SK-N-SH (cell line): ENCODE measurements around the gene NUTF2. TPM values are rescaled to one million over a fixed set of nuclear protein-coding genes. Genes with fewer than 3 reads are reported as not detected.

Experiments used
- CTCF ChIA-PET: fragments of 300-600, 350-600 bp; formaldehyde crosslinking; extraction: SDS; loops from one replicate; lab custom pipeline; 2021; lab: Yijun Ruan, JAX
- POLR2A ChIA-PET: fragments of 350-600 bp; sonication (Branson Sonifier 250); formaldehyde crosslinking; extraction: SDS; loops from one replicate; lab custom pipeline; 2020; ENCODE audit warnings: antibody characterized with exemption, inconsistent platforms; lab: Yijun Ruan, JAX
- DNase-seq: peaks from one replicate; pipeline ENCODE4 v3.0.0; 2012
- H2AFZ ChIP-seq: fragments of 200-600 bp; sonication (generic); 2 replicates; pipeline ENCODE4 v1.8.1; 2016; ENCODE audit warnings: antibody characterized with exemption, mild to moderate bottlenecking, low read depth
- H3F3A ChIP-seq: fragments of 200-600 bp; sonication (generic); replicated peaks from 2 replicates; pipeline ENCODE3; 2016; ENCODE audit warnings: antibody characterized with exemption, mild to moderate bottlenecking; ENCODE audit not compliant: insufficient read depth
- H3K27ac ChIP-seq, 2 experiments: fragments of 200-500 bp in 1 of 2; fragments of 200-600 bp in 1 of 2; sonication (Bioruptor generic) in 1 of 2; sonication (generic), shearing (Covaris generic) in 1 of 2; 2 replicates each; pipeline versions ENCODE4 v1.5.1 to v1.6.1; 2014 to 2016; ENCODE audit warnings: low read depth in 2 of 2, inconsistent platforms in 1 of 2, low read length in 1 of 2, mild to moderate bottlenecking in 1 of 2, mixed read lengths in 1 of 2
- H3K27me3 ChIP-seq: fragments of 200-600 bp; sonication (generic), shearing (Covaris generic); 2 replicates; pipeline ENCODE4 v1.6.1; 2016; ENCODE audit warnings: mixed run types; ENCODE audit not compliant: insufficient read depth
- H3K36me3 ChIP-seq, 2 experiments: fragments of 200-500 bp in 1 of 2; fragments of 200-600 bp in 1 of 2; sonication (Bioruptor generic) in 1 of 2; sonication (generic) in 1 of 2; replicated peaks in 1 of 2; 2 replicates each; pipeline versions ENCODE3 to v1.5.1; 2014 to 2016; ENCODE audit warnings: low read length in 1 of 2, mild to moderate bottlenecking in 1 of 2; ENCODE audit not compliant: insufficient read depth in 2 of 2, control insufficient read depth in 1 of 2
- H3K4me1 ChIP-seq, 2 experiments: fragments of 200-500 bp in 1 of 2; fragments of 200-600 bp in 1 of 2; sonication (Bioruptor generic) in 1 of 2; sonication (generic), shearing (Covaris generic) in 1 of 2; 2 replicates each; pipeline versions ENCODE4 v1.5.1 to v1.6.1; 2014 to 2016; ENCODE audit warnings: low read depth in 1 of 2, low read length in 1 of 2, mixed run types in 1 of 2; ENCODE audit not compliant: insufficient read depth in 2 of 2, control insufficient read depth in 1 of 2
- H3K4me2 ChIP-seq: fragments of 200-600 bp; sonication (generic), shearing (Covaris generic); 2 replicates; pipeline ENCODE4 v1.6.1; 2017; ENCODE audit warnings: mixed run types
- H3K4me3 ChIP-seq, 2 experiments: fragments of 200-500 bp in 1 of 2; fragments of 200-600 bp in 1 of 2; sonication (Bioruptor generic) in 1 of 2; sonication (generic), shearing (Covaris generic) in 1 of 2; 2 replicates each; pipeline versions ENCODE4 v1.5.1 to v1.8.1; 2014 to 2016; ENCODE audit warnings: low read depth in 2 of 2, inconsistent platforms in 1 of 2, low read length in 1 of 2, mild to moderate bottlenecking in 1 of 2, mixed read lengths in 1 of 2, moderate library complexity in 1 of 2
- H3K79me2 ChIP-seq: fragments of 200-600 bp; sonication (generic); 2 replicates; pipeline ENCODE4 v1.8.1; 2017; ENCODE audit warnings: mild to moderate bottlenecking; ENCODE audit not compliant: insufficient read depth
- H3K9ac ChIP-seq: fragments of 200-600 bp; sonication (generic); 2 replicates; pipeline ENCODE4 v1.6.1; 2017; ENCODE audit warnings: mixed run types
- H3K9me2 ChIP-seq: fragments of 200-600 bp; sonication (generic); 2 replicates; pipeline ENCODE4 v1.6.1; 2017; ENCODE audit warnings: mixed run types
- H3K9me3 ChIP-seq: fragments of 200-600 bp; sonication (generic); 2 replicates; pipeline ENCODE4 v1.6.1; 2017; ENCODE audit warnings: mixed run types, mild to moderate bottlenecking, moderate library complexity
- H4K20me1 ChIP-seq: fragments of 200-600 bp; sonication (generic); 2 replicates; pipeline ENCODE4 v1.6.1; 2017; ENCODE audit warnings: mild to moderate bottlenecking, mixed run types; ENCODE audit not compliant: insufficient read depth
- FOXM1 ChIP-seq: IDR thresholded peaks from 2 replicates; pipeline ENCODE4 v1.4.0; 2012; ENCODE audit warnings: low read depth, mild to moderate bottlenecking
- JUND ChIP-seq: IDR thresholded peaks from 2 replicates; pipeline ENCODE4 v1.4.0; 2012
- MXI1 ChIP-seq: IDR thresholded peaks from 2 replicates; pipeline ENCODE4 v1.6.1; 2012; ENCODE audit warnings: mild to moderate bottlenecking, low read depth, low read length, improper control_type of control experiment
- SIN3A ChIP-seq: IDR thresholded peaks from 2 replicates; pipeline ENCODE4 v1.6.1; 2012; ENCODE audit warnings: low read depth, mild to moderate bottlenecking, low read length, moderate library complexity, borderline replicate concordance
- SMC3 ChIP-seq: IDR thresholded peaks from 2 replicates; pipeline ENCODE4 v1.6.1; 2012; ENCODE audit warnings: low read depth, low read length, improper control_type of control experiment
- TEAD4 ChIP-seq: IDR thresholded peaks from 2 replicates; pipeline ENCODE4 v1.4.0; 2012; ENCODE audit warnings: mild to moderate bottlenecking, borderline replicate concordance; ENCODE audit not compliant: insufficient read depth
- YY1 ChIP-seq: IDR thresholded peaks from 2 replicates; pipeline ENCODE4 v1.4.0; 2012; ENCODE audit warnings: low read depth, mild to moderate bottlenecking
- WGBS: methylation state at CpG from one replicate; pipeline ENCODE4 v1.1.6; 2017; ENCODE audit warnings: low lambda C conversion rate; 5-methylcytosine and 5-hydroxymethylcytosine counted together
- polyA plus RNA-seq, 3 experiments: library from polyadenylated mRNA; depleted of rRNA; stranded (reverse); fragments of >200 nt; gene quantifications; 2 replicates each; pipeline ENCODE4 v1.2.3, GENCODE V29; 2012
- TF ChIP-seq, protein P1 (sequence below): IDR thresholded peaks from 2 replicates; pipeline ENCODE4 v1.6.1; 2012; ENCODE audit warnings: mild to moderate bottlenecking, low read depth, low read length, moderate library complexity
- TF ChIP-seq, protein P2 (sequence below): IDR thresholded peaks from 2 replicates; pipeline ENCODE4; 2012
- TF ChIP-seq, protein P3 (sequence below): fragments of 150-350 bp; IDR thresholded peaks from 2 replicates; pipeline ENCODE4 v1.6.1; 2017; ENCODE audit warnings: antibody characterized with exemption, low read length, low read depth, borderline replicate concordance
- TF ChIP-seq, protein P4 (sequence below): IDR thresholded peaks from 2 replicates; pipeline ENCODE4 v1.4.0; 2012; ENCODE audit warnings: low read depth, borderline replicate concordance

NUTF2 gene
- polyA plus RNA-seq, 1 of the 3 experiments (the other 2 are of a cell fraction) = 449 TPM

DNA sequence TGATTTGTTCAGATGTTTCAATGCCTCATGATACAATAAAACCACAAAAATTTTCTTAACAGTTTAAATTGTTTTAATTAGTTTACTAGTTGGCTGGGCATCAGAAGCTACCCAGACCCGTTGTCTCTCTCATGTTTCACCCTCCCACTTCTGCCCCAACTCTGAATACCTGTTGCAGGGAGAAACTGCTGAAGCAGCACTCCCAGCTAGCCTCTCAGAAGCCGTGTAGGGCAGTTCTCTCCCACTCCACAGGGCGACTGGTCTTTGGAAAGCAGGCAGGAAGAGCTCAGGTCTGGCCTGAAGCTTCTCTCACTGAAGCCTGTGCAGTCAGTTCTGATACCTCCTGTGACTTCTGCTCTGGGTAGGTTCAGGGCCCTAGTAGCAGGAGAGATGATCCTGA lies 24.5 kb downstream of the NUTF2 start:
- Histone ChIP-seq H3K27me3 (no peaks in the 10 kb centered on the region), H3K4me2 (no peak overlapping the region), H3K79me2 (peaks cover 58% of the 10 kb centered on the region), H3F3A (peaks cover 23% of the 10 kb centered on the region), H3K36me3 (peaks cover 31 to 47% of the 10 kb centered on the region in 2 experiments), H3K9me3 (no peaks in the 10 kb centered on the region), H4K20me1 (peaks cover 30% of the 10 kb centered on the region), H3K9ac (no peak overlapping the region), H2AFZ (no peak overlapping the region), H3K9me2 (no peaks in the 10 kb centered on the region), H3K4me1 (peaks cover 11 to 13% of the 10 kb centered on the region in 2 experiments; a peak in 1 of 4 replicates), H3K27ac (no peak overlapping the region; a peak in 1 of 4 replicates), H3K4me3 (no peak overlapping the region)
- 79% methylated on average over 3 of the region's 3 CpGs for WGBS
- no peak for DNase-seq
- TF ChIP-seq YY1 = no peak
- no peak for TF ChIP-seq TEAD4
- no peak for TF ChIP-seq FOXM1
- TF ChIP-seq, protein P1, sequence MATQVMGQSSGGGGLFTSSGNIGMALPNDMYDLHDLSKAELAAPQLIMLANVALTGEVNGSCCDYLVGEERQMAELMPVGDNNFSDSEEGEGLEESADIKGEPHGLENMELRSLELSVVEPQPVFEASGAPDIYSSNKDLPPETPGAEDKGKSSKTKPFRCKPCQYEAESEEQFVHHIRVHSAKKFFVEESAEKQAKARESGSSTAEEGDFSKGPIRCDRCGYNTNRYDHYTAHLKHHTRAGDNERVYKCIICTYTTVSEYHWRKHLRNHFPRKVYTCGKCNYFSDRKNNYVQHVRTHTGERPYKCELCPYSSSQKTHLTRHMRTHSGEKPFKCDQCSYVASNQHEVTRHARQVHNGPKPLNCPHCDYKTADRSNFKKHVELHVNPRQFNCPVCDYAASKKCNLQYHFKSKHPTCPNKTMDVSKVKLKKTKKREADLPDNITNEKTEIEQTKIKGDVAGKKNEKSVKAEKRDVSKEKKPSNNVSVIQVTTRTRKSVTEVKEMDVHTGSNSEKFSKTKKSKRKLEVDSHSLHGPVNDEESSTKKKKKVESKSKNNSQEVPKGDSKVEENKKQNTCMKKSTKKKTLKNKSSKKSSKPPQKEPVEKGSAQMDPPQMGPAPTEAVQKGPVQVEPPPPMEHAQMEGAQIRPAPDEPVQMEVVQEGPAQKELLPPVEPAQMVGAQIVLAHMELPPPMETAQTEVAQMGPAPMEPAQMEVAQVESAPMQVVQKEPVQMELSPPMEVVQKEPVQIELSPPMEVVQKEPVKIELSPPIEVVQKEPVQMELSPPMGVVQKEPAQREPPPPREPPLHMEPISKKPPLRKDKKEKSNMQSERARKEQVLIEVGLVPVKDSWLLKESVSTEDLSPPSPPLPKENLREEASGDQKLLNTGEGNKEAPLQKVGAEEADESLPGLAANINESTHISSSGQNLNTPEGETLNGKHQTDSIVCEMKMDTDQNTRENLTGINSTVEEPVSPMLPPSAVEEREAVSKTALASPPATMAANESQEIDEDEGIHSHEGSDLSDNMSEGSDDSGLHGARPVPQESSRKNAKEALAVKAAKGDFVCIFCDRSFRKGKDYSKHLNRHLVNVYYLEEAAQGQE = no peak
- TF ChIP-seq, protein P2, sequence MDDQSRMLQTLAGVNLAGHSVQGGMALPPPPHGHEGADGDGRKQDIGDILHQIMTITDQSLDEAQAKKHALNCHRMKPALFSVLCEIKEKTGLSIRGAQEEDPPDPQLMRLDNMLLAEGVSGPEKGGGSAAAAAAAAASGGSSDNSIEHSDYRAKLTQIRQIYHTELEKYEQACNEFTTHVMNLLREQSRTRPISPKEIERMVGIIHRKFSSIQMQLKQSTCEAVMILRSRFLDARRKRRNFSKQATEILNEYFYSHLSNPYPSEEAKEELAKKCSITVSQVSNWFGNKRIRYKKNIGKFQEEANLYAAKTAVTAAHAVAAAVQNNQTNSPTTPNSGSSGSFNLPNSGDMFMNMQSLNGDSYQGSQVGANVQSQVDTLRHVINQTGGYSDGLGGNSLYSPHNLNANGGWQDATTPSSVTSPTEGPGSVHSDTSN = no peak
- TF ChIP-seq, protein P3, sequence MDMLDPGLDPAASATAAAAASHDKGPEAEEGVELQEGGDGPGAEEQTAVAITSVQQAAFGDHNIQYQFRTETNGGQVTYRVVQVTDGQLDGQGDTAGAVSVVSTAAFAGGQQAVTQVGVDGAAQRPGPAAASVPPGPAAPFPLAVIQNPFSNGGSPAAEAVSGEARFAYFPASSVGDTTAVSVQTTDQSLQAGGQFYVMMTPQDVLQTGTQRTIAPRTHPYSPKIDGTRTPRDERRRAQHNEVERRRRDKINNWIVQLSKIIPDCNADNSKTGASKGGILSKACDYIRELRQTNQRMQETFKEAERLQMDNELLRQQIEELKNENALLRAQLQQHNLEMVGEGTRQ = no peak
- TF ChIP-seq MXI1 = no peak
- TF ChIP-seq SMC3 = no peak
- no peak for TF ChIP-seq JUND
- TF ChIP-seq, protein P4, sequence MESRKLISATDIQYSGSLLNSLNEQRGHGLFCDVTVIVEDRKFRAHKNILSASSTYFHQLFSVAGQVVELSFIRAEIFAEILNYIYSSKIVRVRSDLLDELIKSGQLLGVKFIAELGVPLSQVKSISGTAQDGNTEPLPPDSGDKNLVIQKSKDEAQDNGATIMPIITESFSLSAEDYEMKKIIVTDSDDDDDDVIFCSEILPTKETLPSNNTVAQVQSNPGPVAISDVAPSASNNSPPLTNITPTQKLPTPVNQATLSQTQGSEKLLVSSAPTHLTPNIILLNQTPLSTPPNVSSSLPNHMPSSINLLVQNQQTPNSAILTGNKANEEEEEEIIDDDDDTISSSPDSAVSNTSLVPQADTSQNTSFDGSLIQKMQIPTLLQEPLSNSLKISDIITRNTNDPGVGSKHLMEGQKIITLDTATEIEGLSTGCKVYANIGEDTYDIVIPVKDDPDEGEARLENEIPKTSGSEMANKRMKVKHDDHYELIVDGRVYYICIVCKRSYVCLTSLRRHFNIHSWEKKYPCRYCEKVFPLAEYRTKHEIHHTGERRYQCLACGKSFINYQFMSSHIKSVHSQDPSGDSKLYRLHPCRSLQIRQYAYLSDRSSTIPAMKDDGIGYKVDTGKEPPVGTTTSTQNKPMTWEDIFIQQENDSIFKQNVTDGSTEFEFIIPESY = no peak
- no peak for TF ChIP-seq SIN3A
- ChIA-PET POLR2A (interaction anchor here (0.8 kb wide), 1 partner anchor 350 kb away, joined by 3 read pairs; no protein-coding TSS in a partner anchor), CTCF (interaction anchor here (0.7 to 2.9 kb wide), 6 partner anchors 11 to 194 kb away, joined by 3 to 14 read pairs (median 3); partner anchors contain the start of gene NUTF2)
